HG02571 (cell line): ENCODE measurements around the gene GPR84.

ENCODE experiments used
- ATAC-seq: cut with Tn5 transposase; IDR thresholded peaks from one replicate; pipeline ENCODE4 v1.9.1; 2021; ENCODE audit warnings: mild to moderate bottlenecking, moderate library complexity; ENCODE audit not compliant: unreplicated experiment

Gene GPR84

GRCh38 chr12:54374562-54375258, 10.4 kb upstream of the GPR84 start:
- ATAC-seq: no peak

GRCh38 chr12:54373649-54374561, 9.6 kb upstream of the GPR84 start:
- ATAC-seq: no peak

- ATAC-seq: no peak
Observed at GRCh38 chr12:54372113-54372806, 8.0 kb upstream of the GPR84 start.

GRCh38 chr12:54371328-54372112, 7.2 kb upstream of the GPR84 start:
- ATAC-seq: no peak

GRCh38 chr12:54370171-54370730, 6.0 kb upstream of the GPR84 start:
- ATAC-seq: no peak

GRCh38 chr12:54369597-54370131, 5.4 kb upstream of the GPR84 start:
- ATAC-seq: no peak

- peak; percentile 61 for ATAC-seq
Observed at GRCh38 chr12:54368709-54369596, 4.7 kb upstream of the GPR84 start.

- no peak for ATAC-seq
Observed at GRCh38 chr12:54368025-54368708, 3.9 kb upstream of the GPR84 start.

GRCh38 chr12:54363618-54364017, 668 bp downstream of the GPR84 start:
- no peak for ATAC-seq

- no peak for ATAC-seq
Observed at GRCh38 chr12:54363047-54363446, 1.2 kb downstream of the GPR84 start.

- no peak for ATAC-seq
Observed at GRCh38 chr12:54360717-54361456, 3.4 kb downstream of the GPR84 start.

GRCh38 chr12:54359762-54360351, 4.4 kb downstream of the GPR84 start:
- no peak for ATAC-seq

- peak; percentile 97 for ATAC-seq
Observed at GRCh38 chr12:54358945-54359761, 5.1 kb downstream of the GPR84 start.

GRCh38 chr12:54358191-54358944, 5.9 kb downstream of the GPR84 start:
- no peak for ATAC-seq

GRCh38 chr12:54357506-54358190, 6.6 kb downstream of the GPR84 start:
- ATAC-seq: no peak
